NCI-H1092 treated with DMSO at 0.1 percent for 48 hours (cell line): ENCODE measurements around the gene HOXD9.

ENCODE experiments used
- DNase-seq: peaks from one replicate; lab custom pipeline; 2025; lab: John Stamatoyannopoulos, UW

Gene HOXD9

DNA sequence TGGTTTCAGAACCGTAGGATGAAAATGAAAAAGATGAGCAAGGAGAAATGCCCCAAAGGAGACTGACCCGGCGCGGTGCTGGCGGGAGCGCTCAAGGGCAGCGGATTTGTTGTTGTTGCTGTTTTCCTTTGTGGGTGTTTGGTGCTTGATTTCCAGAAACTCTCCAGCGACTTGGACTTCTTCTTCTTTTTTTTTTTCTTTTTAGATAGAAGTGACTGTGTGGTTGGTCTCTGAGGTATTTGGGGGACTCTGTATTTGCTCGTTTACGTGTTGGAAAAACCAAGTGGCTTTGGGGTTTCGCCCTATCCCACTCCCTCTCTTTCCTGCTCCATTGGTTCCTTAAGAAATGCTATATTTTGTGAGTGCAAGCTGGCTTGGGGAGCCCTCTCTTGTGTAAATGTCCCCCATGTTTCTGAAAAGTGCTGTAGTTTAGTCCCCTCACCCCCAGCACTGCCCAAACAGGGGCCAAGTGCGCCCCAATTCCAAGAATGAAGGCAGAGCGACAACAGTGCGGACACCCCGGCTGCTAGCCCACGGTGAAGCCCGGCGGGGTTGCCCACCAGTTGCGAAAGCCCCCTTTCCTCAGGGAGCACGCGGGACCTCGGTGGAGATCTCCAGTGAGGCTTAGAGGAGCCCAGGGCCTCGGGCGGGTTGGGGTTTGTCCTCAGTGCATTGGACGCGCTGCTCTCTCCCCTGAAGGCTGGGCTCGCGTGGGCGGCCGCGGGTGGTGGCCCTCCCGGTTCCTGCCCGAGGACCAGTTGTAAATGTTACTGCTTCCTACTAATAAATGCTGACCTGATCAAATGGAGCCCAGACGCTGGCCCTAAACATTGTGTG is 1.8 kb downstream of the HOXD9 start:
- DNase-seq, result no peak

DNA sequence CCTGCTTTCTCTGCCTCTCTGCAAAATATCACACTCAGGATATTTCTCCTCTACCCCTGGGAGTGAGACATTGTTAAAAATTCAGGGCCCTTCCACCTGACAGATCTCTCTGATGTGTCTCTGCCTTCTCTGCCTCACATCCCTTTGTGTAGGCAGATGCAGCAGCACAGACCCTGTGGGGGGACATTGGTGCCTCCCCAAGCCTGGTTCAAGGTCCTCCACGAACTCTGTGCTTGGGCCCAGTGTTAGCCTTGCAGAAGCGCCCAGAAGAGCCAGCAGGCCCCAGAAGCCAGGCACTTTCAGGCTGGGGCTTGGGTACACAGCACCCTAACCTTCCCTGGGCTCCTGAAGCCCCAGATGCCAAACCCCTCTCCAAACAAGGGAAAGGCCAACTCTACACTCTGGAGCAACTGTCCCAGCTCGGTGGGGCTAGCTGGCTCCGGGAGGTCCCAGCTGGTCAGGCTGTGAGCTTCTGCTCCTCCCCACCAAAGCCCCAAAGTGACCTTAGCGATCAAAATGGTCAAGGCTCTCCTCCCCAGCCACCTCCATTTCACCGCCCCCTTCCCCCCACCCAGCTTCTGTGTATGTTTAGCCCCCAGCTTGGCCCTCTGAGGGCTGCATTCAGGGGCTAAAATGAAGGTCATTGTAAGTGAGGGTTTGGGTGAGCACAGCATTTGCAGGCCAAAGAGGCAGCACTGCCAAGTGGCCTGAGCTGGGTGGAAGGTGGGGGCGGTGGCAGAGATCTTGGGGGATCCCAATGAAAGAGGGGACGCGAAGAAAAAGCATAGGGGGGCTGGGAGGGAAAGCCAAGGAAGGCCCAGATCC is 2.6 kb downstream of the HOXD9 start:
- no peak for DNase-seq

DNA sequence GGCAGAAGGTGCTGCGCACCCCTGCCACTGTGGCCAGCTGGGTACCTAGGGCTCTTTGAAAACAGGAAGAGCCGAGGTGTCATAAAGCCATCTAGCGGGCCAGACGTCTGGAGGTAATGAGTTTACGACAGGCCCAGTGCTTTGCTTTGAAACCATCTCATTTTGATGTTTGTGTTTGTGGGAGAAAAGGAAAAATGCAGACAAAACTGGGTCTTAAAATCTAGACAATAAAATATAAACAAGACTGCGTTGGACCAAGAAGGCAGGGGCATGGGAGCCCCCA is 3.2 kb downstream of the HOXD9 start:
- no peak for DNase-seq

DNA sequence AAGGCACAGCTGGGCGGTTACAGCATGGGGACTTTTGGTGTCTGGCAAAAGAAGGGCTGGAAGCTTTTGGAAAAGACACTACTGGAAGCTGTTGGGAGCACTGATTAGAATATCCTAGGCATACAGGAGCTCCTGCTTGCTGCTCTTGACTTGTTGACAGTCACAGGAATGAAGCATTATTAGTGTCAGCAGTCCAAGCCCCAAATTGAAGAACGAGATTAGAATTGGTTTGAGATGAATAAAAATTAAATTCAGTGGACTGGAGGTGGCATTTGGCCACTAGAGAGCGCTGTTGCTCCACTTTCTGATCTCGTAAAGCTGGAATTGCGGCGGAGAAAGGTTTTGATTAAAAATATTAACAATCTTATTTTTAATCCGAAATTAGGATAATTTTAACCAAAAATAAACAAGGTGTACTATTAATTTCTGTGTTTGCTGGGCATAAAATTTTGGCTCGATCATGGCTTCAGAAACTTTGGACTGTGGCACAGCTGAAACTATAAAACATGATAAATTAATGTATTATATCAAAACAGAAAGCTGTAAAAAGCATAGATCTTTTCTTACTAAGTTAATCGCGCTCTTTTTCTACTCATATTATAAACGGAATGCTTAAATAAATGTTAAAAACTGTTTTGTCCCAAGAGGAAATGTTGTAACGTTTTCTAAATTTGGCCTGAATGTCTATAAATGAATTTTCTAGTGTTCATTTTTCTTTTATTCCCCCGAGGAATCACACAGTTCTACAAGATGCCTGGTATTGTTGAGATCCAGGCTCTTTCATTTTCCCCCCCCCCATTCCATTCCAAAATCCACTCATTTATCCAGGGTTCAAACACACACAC is 4.6 kb downstream of the HOXD9 start:
- no peak for DNase-seq

DNA sequence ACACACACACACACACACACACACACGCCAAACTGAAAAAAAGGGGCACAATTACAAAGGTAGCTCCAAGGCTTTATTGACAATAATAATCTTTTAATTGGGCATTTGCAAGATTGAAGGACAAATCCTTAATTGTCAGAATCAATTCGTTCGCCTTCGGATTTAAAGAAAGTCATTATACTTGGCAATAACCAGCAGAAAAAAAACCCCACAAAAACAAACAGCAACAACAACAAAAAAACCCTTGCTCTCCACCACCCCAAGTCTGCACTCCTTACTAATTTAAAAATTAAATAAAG is 5.2 kb downstream of the HOXD9 start:
- DNase-seq, result no peak

DNA sequence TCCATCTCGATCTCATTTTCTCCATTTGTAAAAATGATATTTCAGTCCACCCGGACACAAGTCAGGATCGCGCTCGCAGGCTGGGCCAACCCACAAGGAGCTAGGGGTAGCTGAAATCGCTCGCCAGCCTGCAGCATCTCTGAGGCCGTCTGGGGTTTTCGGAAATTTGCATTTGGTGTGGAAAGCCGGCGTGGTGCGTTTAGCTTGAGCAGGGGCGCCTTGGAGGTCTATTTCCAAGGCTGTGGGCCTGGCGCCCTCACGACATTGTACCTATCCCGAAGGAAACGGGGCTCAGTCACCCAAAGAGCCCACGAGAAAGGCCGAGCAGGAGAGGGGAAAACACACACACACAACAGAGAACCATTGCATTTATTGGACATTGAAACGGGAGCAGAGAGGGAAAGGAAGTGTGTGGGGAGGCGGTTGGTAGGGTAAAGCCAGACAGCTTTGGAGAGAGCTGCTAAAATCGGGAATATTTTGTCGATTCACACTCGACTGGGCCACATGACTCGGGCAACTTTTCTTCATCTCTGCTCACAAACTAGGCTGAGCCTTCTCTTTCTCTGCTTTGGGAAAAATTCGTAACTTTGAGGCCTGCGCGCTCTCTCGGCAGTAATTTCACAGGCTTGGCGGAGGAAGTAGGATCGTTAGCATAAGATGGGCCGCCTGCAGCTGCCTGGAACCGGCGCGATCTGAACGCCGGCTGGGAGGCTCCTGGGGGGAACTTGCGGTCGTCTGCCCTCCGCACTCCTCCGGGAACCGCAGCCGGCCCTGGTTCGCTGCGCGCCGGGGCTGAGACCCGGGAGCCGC is 5.9 kb downstream of the HOXD9 start:
- DNase-seq, result no peak

DNA sequence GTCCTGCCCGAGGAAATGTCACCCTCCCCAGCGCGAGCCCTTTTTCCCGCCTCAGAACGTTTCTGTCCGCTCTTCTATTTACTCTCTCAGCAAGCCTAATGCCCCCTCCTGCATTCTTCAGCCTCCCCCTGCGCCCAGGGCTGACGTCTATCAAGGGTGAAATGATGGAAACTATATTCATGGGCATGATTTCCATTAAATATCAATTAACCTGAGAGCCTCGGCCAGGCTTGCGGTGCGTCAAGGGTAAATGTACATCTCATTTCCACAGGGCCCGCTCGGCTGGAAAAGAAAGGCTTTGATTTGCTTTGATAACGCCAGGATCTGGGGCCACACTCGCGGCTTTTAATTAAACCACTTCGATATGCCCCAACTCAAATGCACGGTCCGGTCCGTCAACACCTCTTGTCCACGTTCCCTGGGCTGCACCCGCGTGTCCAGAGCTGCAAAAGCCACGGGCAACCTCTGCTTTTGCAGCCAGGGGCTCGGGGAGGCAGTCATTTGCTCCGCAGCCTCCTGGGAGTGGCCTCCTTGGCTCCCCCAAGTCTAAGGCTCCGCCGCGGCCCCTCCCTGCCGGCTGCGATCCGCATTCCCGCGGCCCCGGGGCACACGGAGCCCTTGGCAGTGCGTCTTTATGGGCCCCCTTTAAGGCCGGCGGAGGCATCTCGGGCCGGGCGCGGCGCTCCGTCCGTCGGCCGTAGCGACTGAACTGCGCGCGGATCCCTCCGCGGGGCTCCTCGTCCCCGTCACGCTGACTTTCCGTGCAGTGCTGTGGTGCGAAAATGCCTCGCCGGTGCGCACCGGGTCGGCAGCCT is 6.7 kb downstream of the HOXD9 start, which contains the start of gene HOXD8:
Gene HOXD8, plus strand, starts transcription at position 724 of the 815 bp plus-strand sequence. CDS start 662 bp downstream, outside the sequence.
- no peak for DNase-seq

DNA sequence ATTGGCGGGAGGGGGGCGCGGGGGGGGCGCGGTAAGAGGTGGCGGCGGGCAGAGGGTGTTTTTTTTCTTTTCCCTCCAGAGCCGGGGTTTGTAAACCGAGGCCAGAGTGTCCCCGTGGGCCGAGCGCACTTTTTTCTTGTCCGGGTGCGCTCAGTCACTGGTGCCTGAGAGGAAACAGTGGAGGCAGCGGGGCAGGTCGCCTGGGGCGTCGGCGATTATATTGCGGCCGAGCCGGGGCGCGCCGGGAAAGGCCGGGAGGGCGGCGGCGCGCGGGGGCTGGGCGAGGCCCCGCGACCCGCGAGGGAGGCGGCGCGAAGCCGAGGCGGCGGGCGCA is 7.3 kb downstream of the HOXD9 start:
- no peak for DNase-seq

DNA sequence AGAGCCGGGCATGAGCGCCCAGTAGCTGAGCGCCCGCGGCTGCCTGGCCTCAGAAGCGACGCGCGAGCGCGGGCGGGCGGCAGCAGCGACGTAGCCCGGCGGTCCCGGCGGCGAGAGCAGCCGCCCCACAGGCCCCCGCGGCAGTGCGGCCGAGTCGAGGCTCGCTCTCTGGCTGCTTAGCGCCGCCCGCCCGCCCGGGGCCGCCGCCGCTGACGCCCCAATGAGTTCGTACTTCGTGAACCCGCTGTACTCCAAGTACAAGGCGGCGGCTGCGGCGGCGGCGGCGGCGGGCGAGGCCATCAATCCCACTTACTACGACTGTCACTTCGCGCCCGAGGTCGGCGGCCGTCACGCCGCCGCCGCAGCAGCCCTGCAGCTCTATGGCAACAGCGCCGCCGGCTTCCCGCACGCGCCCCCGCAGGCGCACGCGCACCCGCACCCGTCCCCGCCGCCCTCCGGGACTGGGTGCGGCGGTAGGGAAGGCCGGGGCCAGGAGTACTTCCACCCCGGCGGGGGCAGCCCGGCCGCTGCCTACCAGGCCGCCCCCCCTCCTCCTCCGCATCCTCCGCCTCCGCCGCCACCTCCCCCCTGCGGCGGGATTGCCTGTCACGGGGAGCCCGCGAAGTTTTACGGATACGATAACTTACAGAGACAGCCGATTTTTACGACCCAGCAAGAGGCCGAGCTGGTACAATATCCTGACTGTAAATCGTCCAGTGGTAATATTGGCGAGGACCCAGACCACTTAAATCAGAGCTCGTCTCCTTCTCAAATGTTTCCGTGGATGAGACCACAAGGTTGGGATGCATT is 7.8 kb downstream of the HOXD9 start:
- no peak for DNase-seq

DNA sequence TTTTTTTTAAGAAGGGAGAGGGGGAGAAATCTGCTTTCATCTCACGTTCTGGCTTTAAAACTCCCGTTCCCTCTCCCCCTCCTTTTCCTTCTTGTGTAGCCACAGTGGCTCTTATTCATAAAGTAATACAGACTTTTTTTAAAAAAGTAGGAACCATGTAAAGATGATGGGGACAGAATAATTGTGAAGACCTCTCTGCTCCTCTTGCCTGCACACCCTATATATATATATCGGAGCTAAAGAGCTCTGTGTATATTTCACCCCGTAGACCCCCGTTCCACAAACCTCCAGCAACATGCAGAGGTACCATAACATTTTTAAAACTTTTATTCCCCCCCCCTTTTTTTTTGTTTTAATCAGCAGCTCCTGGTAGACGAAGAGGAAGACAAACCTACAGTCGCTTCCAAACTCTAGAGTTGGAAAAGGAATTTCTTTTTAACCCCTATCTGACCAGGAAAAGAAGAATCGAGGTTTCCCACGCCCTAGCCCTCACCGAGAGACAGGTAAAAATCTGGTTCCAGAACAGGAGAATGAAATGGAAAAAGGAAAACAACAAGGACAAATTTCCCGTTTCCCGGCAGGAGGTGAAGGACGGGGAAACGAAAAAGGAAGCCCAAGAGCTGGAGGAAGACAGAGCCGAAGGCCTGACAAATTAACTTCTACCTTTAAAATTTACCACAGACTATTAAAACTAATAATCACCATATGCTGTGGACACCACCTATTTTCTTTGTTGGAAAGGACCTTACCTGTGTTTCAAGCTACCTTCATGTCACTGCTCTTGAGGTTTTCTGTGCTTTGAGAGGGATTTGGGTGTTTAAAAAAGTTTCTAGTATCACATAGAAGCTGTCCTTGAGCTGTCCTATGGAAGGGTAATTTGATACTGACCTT is 8.7 kb downstream of the HOXD9 start:
- no peak for DNase-seq

DNA sequence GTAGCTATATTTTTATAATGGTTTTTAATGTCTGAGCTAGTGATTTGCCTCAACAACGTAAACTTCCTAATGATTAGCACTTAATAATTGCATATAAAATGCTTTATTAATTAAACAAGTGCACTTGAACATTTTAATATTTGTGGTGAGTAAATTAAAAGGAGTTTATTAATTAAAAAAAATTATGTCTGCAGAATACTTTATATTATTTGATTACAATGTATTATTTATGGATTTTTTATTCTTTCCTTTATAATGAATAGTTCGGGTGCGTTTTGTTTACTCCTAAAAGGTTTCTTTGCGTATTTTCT is 9.3 kb downstream of the HOXD9 start:
- no peak for DNase-seq

DNA sequence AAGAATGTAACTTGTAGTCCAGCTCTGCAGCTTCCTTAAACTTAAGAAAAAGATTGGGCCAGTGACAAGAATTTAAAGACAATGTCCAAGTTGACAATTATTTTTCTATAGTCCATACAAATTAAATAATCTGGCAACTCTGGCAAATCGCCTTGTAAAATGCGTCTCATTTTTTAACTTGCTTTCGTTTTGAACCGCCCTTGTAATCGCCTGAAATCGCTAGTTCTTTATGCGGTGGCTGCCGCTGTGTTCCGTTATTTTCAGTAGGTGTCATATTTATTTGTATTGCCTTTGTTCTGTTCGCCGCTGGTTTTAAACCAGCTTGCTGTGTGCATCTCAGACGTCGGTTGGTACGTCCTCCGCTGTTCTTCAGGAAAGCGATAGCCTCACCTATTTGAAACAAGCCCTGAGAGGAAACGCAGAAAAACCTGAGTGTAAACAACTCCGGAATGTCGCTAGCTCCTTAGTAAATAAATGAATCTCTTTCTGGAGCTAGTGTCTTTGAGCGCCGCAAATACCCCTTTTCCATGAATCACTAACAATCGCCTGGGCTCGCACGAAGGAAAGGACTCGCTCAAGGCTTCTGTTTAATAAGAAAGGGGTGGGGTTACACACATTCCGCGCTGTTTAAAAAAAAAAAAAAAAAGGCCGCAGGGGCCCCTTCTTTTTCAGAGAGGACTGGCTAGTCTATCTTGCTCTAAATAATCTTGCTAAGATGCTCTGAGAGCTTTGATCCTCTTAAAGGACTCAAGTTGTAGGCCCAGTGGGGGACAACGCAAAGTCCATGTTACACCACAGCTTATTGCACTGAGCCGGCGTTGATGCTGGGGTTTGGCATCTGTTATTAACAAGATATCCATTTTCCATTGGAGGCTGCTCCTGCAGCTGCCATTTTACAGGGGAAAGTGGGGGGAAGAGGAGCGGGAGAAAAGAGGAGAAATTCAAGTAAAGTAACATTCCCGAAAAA is 10.0 kb downstream of the HOXD9 start:
- DNase-seq, result no peak

DNA sequence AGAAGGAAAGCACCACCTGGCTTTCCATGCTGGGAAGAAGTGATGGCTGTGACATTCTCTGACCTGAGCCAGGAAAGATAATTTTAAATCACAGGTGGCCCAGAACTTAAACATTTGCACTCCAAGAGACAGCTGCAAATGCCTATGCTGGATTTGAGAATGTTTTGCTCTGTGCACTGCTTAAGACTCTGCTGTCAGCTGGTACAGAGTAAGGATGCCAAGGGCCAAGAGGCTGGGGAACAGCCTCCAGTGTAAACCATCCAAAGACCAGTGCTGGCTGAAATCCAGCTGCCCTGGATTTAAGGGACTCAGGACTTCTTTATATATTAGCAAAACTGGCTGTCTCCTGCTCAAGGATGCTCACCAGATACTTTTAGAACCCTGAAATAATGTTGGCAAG is 10.9 kb downstream of the HOXD9 start:
- DNase-seq, result no peak

DNA sequence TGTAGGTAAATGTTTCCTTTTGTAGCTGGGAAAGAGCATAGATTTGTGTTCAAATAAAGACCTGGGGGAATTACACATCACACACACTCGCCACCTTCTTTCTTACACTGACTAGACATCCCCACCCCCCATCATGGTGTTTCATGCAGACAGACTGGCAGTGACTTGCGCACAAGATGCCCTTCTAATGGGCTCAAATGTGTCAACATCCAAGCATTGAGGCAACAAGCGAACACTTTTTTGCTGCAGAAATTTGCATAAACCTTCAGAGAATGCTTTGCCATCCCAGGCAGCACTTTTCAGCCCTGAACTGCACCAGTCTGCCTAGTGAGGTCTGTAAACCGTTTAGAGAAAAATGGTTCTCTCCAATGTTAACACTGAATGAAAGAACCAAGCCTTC is 11.5 kb downstream of the HOXD9 start:
- DNase-seq, result no peak

DNA sequence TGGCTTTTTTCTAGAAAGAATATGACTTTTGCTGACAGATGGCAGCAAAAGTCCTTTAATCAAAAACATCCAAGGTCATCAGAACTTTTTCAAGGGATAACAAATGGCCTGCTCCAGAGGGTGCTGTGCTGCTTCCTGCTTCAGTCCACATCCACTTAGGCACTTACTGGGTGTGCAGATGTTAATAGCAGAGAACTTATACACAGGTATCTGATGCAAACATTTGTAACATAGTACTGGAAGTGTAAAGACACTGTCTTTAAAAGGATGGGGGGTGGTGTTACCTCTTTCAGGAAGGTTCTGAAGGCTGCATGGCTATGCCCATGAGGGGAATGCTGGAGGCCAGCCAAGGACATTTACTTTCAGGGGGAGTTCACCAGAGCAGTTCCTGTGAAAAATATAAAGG is 12.5 kb downstream of the HOXD9 start:
- DNase-seq, result no peak

DNA sequence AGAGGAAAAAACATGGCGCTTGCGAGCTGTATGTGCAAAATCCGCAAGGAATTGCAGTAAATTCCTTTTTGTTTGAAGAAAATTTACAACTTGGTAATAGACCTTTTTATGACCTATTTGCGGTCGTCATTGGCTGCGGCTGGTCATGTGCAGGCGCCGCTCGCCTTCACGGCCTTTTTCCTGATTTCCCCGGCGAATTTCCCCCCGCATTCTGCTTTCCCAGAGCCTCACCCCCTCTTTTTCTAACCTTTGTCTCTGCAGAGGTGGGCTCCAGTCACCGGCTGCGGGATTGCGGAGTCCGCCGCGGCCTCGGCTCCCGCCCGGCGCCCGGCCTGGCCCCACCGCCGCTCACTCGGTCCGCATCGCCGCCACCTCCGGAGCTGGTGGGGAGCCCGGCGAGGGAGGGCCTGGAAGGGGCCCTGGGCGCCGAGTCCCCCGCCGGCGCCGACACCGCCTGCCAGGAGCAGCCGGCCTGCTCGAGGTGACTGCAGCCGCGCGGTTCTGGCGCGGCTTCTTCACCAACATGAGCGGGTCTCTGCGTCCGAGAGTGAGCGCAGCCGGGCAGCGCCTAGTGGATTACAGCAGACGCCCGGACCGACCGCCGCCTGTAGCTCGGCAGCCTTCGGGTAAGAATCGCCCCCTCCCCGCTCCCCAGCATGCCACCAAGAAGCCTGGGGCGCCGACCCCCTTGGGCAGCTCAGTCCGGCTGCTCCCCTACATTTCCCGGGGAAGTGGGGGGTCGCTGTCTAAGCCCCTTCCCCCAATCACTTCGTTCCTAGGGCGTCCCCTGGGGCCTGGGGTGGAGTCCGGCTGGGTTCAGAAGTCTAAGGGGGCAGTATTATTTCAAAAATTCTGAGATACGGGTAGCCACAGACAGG is 14.1 kb downstream of the HOXD9 start:
- DNase-seq, result no peak

DNA sequence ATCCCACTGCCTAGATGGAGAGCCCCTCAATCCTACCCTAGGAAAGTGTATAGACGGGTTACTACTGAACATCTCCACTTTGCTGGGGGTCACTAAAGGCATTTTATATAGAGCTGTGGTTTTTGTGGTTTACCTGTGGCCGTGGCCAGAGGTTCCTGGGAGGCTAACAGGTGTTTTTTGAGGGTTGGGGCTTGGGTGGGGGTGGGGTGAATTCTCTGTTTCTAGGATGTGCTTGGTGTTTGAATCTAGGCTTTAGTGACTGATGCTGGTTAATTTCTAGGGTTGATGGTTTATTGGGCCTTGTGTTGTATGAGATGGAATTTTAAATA is 14.7 kb downstream of the HOXD9 start:
- no peak for DNase-seq
